Stimulated activated CD8-positive, alpha-beta memory T cell treated with anti-CD3 and anti-CD28 coated beads, Interleukin-15, amount 100 ng/mL, for 4 hours (primary cell): Measurements from ENCODE around the gene SGTA.

Experiments
- DNase-seq, 2 donors: peaks; one replicate each; pipeline ENCODE4 v3.0.0-alpha.2; 2020; ENCODE audit warnings: low read depth in 2 of 2

Gene SGTA

DNA sequence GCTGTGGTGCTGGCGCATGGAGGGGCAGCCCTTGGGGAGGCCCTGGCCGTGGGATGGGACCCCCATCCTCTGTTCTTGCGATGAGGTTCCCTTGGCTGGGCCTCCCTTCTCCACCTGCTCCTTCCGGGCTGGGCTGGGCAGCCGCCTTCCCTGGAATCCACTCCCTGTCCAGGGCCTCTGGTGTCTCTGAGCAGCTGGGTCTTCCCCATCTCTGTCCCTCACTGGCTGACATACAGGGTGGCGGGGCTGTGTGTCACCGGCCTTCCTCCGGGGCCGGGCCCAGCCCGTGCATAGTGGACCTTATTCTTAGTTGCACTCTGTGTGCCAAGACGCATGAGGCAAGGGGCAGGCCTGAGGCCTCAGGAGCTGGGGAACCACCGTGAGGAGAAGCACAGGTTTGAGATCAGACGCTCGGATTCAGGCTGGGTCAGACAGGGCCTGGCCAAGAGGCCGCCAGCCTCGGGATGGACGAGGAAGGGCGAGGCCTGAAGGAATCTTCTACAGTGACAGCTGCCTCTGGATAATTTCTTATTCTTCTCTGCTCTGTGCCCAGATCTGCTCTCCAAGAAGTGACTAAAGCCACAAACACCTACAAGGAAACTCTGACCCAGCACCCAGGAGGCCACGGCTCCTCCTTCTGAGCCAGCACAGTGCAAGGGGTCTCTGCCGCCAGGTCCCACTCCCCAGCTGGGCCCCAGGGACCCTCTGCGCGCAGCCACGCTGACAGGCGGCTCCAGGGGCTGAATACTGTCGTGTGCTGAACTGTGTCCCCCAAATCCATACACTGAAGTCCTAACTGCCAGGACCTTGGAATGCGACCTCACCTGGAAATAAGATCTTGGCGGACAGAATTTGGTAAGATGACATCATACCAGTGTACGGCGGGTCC is 11.0 kb downstream of the SGTA start:
- no peak for DNase-seq

DNA sequence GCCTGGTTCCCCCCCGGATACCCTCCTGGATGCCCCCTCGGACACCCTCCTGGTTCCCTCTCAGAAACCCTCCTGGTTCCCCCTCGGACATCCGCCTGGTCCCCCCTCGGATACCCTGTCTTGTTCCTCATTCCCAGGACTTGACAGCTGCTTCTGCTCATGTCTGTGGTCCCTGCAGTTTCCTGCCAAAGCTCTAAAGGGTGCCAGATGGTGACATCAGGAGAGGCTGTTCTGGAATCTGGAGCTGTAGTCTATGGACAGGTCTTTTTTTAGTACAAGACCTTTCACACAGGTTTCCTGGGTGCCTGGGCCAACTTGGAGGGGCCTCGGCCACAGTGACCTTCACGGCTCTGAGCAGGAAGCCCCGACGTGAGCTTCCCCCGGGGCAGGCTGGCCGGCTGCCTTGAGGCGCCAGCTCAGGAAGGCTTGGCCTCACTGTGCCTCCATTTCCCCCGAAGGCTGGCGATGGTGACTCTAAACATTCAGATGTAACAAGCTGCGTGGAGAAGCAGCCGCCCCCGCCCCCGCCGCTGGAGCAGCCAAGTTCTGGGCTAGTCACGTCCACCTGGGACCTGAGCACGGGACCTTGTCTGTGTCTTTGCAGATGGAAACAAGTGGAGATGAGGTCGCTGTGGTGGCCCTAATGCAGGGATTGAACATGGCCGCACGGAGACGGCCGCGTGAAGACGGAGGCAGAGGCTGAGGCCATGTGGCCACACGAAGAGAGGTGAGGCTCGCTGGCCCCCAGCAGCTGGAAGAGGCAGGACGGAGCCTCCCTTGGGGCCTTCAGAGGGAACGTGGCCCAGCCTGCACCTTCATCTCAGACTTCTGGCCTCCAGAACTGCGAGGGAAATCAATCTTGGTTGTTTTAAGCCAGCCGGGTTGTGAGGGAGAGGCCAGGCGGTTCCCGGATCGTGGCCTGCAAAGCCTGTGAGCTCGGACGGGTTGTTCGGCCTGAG is 12.7 kb downstream of the SGTA start:
- DNase-seq = no peak

DNA sequence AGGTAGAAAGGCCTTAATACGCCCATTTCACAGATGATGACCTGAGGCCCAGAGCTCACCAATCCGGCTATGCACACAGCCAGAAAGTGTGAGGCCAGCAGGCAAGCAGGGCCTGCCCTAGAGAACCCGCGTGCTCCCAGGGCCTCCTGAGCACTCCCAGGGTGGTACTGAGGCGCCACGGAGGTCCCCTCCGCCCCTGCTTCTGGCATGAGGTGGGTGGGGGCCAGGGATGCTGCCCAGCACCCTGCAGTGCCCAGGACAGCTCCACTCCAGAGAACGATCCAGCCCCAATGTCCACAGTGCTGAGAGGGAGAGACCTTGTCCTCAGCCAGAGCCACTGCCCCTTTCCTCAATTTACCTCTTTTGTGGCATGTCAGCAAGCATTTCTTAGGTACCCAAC is 13.9 kb downstream of the SGTA start:
- DNase-seq = no peak

DNA sequence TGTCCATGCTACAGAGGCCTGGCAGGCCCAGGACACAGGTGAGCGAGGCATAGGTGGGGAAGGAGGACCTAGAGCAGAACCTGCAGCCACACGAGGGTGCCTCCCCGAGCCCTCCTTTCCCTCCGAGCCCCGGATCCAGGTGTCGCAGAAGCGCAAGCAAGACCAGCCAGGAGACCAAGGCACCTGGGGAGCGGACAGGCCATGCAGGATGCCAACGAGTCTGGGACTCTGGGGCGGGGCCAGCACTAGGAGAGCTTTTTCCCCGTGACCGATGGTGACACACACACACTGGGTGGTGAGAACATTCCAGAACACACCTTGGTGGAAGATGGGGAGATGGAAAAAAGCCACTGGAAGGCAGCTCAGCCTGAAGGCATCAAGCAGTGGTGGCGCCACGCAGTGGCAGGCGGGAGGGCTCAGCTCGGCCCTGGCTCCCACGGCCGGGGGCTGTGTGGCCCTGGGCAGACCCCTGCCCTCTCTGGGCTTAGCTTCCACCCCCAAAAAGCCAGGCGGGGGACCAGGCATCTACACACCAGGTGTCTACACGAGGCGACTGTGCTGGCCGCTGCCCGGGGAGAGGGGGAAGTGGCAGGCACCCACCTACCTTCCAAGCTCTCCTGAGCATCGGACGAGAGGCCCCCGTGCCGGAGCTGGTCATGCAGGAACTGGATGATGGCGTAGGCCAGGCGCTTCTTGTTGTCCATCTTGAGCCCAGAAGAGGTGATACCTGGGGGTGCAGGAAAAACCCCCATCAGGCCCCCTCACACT is 14.5 kb downstream of the SGTA start:
- DNase-seq = no peak

DNA sequence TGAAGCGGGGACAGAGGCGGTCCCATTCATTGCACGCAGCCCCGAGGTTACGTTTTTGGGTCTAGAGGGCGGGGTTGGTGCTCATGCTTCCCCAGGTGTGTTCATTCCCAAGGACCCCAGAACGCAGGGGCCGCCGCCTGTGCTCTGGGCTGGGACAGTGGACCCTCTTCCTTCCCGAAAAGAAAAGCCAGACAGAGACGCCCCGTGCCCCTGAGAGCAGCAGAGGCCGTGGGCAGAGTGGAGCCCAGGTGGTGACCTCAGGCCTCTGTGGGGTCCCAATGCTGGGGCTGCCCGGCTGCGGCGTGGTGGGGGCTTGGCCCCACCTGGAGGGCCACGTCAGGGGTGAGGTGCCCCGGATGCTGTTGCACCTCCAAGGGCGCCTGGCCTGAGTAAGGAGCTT is 15.4 kb downstream of the SGTA start:
- DNase-seq = no peak

DNA sequence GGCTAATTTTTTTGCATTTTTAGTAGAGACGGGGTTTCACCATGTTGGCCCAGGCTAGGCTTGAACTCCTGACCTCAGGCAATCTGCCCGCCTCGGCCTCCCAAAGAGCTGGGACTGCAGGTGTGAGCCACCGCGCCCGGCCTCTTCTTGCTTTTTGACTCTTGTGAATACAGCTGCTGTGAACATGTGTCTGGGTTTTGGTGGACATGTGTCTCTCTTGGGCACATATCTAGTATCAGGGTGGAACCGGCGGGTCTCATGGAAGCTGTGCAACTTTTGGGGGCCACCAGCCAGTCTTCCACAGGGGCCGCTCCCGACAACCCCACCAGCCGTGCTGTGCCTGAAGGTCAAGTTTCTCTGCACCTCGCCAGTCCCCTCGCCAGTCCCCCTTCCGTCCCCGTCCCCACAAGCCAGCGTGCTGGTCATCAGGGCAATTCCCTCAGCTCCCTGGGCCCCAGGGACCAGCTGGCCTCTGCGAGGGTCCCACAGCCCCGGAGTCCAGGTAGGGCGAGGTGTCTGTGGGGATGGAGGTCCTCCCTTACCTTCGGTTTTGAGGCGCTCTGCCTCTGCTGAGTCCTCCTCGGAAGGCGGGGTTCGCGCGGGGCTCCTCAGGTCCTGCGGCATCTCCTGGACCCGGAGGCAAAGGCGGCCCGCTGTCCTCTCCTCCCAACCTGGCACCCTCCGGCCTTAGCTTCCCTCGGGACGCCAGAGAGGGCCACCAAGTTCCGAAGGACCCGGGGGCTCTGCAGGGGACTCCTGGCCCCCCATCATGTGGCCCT is 16.3 kb downstream of the SGTA start:
- no peak for DNase-seq

DNA sequence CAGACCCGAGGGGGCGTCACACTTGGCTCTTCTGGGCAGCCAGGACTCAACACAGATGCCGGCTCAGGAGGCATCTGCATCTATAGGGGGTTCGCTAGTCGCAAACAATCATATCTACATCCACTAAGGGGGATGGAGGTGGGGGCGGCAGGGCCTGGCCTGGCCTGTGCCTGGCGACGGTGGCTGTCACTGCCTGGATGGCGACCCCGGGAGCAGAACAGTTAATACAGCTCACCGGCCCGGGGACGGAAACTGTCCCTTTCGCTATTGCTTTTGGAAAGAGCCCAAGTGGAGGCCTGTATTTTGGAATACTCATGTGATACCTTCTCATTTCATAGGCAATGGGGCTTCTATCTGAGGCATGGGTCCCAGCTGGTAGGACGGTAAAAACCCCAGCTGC is 17.7 kb downstream of the SGTA start:
- no peak for DNase-seq

DNA sequence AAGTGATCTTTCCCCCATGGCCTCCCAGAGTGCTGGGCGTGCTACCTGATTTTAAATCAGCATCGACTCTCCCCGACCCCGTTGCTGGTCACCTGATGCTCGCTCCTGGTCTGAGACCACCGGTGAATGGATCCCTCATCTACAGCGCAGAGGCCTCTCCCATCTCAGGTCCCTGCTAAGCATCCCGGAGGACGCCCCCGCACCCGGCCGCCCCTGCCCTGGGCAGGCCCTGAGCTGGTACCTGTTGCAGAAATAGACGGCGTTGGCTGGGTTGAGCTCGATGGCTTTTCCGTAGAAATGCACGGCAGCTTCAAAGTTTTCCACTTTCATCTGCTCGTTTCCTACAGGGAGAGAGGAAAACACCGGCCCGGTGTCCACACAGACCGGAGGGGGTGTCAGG is 18.1 kb downstream of the SGTA start:
- no peak for DNase-seq

DNA sequence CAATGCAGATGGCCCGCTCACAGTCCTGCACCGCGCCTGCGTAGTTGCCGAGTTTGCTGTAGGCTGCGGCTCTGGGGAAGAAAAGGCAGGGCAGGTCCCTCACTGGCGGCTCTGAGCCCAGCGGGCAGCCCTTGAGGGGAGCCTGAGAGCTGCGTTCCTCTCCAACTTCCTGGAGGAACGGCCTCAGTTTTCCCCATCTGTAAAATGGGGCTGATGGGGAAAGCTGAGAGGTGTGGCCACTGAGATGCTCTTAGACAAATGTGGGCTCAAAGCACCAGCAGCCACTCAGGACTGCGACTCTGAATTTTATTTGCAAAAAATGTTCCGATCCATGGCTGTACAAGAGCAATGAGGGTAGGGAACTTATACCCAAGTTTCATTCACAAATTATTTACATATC is 19.4 kb downstream of the SGTA start:
- DNase-seq = no peak

DNA sequence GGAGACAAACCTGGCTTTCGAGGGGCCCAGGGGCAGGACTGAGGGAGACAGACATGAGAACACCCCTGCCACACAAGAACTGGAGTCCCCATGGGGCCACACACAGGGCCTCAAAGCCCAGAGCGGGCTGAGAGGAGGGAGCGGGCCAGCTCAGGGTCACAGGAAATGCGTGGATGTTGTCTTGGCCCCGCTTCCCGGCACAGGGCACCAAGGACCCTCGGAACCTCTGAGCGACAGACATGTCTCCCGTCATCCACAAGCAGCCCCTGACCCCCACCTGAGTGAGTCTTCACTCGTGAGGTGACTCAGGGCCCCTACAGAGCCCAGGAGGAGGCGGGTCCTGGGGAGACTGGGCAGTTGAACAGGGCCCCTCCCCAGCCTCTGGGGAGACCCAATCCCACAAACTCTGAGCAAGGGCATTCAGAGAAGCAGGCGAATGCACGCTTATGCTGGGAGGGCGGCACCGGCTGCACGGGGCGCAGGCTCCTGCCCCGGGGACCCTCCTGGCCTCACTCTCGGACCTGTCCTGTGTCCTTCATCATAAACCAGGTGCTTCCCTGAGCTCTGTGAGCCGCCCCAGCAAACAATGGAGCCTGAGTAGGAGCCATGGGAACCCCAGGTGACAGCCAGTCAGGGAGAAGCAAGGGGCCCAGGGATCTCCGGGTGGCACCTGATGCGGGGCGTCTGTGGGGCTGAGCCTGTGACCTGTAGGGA is 20.1 kb downstream of the SGTA start:
- DNase-seq = no peak

DNA sequence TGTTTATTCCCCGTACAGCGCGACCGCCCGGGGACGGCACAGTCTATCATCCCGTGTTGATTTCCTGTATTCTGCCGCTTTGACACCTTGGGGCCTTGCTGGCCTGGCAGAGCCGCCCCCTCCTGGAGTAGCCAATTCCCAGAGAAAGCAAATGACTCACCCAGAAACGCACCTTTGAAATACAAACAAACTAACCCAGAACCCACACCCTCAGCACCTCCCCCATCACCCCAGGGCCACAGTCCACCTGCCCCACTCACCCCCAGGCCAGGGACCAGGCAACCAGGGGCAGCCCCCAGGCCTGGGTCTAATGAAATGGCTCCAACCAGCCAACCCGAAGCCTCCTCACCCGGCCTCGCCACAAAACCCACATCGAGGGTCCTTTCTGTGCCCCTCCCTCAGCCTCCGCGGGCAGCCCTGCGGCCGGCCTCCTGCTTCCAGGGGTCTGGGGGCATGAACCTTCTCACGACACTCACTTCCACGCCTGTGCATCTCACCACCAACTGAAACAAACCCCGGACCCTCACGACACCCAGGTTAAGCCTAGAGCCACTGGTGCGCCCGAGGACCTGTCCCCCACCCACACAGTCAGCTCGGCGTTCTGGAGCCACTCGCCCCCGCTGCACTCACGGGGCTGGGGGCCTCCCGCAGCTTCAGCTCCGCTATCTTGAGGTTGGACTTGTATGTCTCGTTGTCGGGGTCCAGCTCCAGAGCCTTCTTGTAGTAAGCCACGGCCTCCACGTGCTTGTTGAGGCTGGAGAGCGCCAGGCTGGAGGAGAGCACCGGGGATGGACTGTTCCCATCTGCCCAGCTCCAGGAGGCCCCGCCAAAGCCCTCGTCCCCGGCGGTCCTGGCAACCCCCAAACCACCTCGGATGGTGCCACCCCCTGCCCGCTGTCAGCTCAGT is 20.9 kb downstream of the SGTA start:
- DNase-seq = no peak

DNA sequence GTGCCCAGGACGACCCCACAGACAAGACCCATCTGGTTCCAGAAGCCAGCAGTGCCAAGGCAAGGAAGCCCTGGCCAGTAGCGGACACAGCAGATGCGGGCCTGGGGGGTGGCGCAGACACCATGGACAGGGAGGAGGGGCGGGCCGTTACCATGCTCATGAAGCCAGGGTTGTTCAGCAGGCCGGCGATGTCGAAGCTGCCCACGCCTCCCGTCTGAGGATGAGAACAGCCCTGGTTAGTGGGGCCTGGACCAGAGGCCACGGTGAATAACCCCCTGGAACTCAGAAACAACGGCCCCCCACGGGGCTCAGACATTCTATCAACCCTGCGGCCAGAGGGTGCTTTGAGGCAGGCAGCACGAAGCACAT is 21.8 kb downstream of the SGTA start:
- DNase-seq = no peak

DNA sequence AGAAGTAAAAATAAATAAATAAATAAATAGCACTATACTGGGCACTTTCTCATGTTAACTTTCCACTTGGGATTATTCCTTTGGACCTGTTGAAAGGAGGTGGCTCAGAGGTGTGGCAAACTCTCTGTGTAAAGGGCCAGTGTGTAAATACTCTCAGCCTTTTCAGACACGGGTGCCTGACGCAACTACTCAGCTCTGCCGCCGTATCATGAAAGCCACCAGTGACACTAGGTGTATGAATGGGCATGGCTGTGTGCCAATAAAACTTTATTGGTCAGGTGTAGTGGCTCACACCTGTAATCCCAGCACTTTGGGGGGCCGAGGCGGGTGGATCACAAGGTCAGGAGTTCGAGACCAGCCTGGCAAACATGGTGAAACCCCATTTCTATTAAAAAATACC is 23.1 kb downstream of the SGTA start:
- DNase-seq = no peak

DNA sequence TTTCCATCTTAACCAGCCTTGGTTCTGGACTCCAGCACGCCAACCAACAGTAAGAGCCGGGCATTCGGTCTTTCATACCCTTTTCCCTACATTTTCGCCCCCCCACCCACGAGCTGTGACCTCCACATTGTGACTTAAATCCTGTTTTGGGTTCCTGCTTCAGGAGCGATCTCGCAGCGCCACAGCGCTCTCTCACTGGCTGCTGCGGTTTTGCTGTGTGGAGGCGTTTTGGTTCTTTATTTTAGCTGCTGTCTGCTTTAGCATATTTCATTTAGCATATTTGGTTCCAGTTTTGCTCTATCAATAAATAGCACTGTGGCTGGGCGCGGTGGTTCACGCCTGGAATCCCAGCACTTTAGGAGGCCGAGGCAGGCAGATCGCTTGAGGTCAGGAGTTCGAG is 23.7 kb downstream of the SGTA start:
- no peak for DNase-seq

DNA sequence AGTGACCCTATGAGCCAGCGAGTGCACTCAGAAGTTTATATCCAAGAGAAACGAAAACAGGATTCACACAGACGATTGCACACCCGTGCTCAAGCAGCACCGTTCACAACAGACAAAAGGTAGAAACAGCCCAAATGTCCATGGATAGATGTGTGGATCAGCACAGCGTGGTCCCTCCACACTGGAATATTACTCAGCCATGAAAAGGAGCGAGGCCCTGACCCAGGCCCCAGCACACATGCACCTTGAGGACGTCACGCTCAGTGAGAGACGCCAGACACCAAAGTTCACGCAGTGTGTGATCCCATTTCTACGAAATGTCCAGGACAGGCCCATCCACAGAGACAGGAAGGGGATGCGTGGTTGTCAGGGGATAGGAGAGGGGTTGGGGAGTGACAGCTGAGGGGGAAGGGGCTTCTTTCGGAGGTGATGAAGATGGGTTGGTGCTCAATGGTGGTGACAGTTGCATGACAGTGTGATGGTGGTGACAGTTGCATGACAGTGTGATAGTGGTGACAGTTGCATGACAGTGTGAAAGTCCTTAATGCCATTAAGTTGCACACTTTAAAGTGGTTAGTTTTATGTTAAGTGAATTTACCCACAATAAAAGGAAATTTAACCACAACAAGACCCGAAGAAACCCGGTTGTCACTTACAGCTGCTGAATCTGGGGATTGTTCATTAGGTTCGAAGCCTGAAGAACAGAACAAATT is 24.3 kb downstream of the SGTA start:
- no peak for DNase-seq

DNA sequence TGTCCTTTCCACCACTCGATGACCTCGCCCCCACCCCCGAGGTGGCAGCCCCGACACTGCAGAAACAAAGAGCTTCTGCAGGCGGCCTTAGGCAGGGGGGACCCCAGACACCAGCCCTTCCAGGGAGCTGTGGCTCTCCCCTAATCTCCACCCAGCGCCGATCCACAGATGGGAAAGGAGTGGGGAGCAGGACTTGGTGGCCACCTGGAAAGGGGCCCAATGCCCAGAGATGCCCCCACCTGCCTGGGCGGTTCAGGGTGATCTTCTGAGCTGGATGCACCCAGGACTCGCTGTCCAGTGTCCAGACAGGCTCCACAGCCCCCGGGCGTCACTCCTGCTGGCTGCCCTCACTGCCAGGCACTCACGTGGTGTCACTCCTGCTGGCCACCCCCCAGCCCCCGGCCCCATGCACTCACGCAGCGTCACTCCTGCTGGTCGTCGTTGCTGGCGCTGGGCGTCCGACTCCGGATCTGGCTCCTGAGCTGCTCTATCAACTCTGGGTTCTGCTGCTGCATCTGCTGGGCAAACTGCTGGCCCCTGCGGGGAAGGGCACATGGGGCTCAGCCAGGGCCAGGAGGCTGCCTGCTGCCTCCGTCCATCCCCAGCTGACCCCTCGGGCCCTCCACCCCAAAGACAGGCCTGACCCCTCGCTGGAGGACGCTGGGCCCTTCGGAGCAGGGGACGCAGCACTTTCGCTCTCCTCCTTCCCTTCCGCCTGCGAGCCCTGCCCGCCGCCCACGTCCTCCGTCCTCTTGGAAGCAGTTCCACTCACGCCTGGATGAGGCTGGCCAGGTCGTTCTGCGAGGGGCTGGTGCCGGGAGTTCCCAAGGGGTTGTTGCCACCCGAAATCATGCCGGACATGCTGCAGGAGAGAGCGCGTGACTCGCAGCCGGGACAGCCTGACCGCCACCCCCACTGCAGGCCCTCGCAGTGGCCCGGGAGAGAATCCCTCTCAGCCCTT is 25.9 kb downstream of the SGTA start:
- DNase-seq = no peak

DNA sequence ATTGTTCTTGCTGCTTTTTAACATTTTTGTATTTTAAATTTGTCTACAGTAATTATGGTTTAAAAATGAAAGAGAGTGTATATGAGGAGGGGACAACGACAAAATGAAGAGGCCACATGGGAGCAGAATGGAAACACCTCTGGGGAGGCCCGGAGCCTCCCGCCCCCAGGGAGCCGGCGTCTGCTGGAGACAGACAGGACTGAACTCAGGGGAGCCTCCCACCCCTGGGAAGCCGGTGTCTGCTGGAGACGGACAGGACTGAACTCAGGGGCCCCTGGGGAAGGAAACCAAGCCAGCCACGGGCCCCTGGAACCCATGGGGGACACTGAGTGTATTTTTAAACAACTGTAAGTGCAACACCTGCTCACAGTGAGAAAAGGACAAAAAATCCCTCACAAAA is 26.6 kb downstream of the SGTA start:
- DNase-seq = no peak

DNA sequence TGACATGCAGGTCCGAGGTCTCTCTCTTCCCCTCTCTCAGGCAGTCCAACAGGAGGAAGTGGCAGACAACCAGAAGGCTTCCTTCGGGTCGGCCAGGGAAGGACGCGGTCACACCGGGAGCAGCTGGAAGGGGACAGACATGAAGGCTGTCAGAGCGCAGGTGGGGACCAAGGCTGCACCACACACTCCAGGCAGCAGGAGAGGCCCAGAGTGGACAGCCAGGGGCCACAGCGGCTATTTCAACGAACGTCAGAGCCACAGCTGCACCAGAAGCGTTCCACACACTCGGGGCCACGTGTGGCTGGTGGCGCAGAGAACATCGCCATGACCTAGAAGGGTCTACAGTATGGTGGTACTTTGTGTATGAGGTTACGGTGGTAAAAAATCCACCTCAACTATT is 27.3 kb downstream of the SGTA start:
- DNase-seq = no peak
